ENCODE results near the gene UNC13A. TPM values are rescaled to one million over a fixed set of nuclear protein-coding genes. Genes with fewer than 3 reads are reported as not detected.

The UNC13A gene
- total and polyA plus RNA-seq, 2 of the 8 experiments (the other 6 are each of a cell fraction or from before 2014, with no cell fraction given): 13.1 to 47.6 TPM

GRCh38 chr19:17671906-17672305 is 16.2 kb downstream of the UNC13A start (continued):
- no peak for TF ChIP-seq CHD1 (IDR thresholded peaks at IDR 0.05; ENCODE audit: low read depth, low read length)
- TF ChIP-seq ASH2L (IDR thresholded peaks at IDR 0.05; ENCODE audit: low read length): no peak
- TF ChIP-seq SIN3A (conservative IDR thresholded peaks at IDR 0.05 in 1 of 2, IDR thresholded peaks at IDR 0.05 in 1 of 2; ENCODE audit: low read depth in 1 of 2, low read length in 2 of 2): 0 out of 4 replicates have a peak, but pooled peaks of 1 of the 2 experiments have one; percentile 8
- peak; percentile 90 for TF ChIP-seq USF2 (IDR thresholded peaks at IDR 0.05; ENCODE audit: low read length)
- no peak for TF ChIP-seq TAF1 (IDR thresholded peaks at IDR 0.05; ENCODE audit: low read depth, low read length)
- peak; percentile 78 for TF ChIP-seq SIX5 (IDR thresholded peaks at IDR 0.05; ENCODE audit: low read depth, low read length)
- no peak for TF ChIP-seq POLR2A (IDR thresholded peaks at IDR 0.05; ENCODE audit: control extremely low read depth in 1 of 2, low read depth in 2 of 2, low read length in 2 of 2)
- no peak for TF ChIP-seq EZH2 (IDR thresholded peaks at IDR 0.05; ENCODE audit: low read depth, low read length, severe bottlenecking)
- TF ChIP-seq SRF (IDR thresholded peaks at IDR 0.05; ENCODE audit: low read depth, low read length): no peak
- peak; percentile 79 for TF ChIP-seq CHD2 (IDR thresholded peaks at IDR 0.05; ENCODE audit: low read length)
- no peak for TF ChIP-seq BRCA1 (IDR thresholded peaks at IDR 0.05; ENCODE audit: low read depth, low read length)
- TF ChIP-seq HDAC6 (IDR thresholded peaks at IDR 0.05; ENCODE audit: low read depth, low read length): no peak
- TF ChIP-seq YY1 (IDR thresholded peaks at IDR 0.05; ENCODE audit: low read depth, low read length): peak; percentile 68; the same call in 1 of the 2 replicates
- no peak for TF ChIP-seq RBBP5 (IDR thresholded peaks at IDR 0.05; ENCODE audit: borderline replicate concordance, low read depth, low read length)
- no peak for TF ChIP-seq ZNF274 (IDR thresholded peaks at IDR 0.05; ENCODE audit: borderline replicate concordance, extremely low read depth, low read length)
- TF ChIP-seq RFX5 (IDR thresholded peaks at IDR 0.05; ENCODE audit: borderline replicate concordance, low read depth, low read length): no peak
- no peak for TF ChIP-seq CBX5 (IDR thresholded peaks at IDR 0.05; ENCODE audit: low read depth, low read length)
- peak; percentile 97 for TF ChIP-seq KDM1A (IDR thresholded peaks at IDR 0.05; ENCODE audit: borderline replicate concordance, low read length)
- TF ChIP-seq JUN (IDR thresholded peaks at IDR 0.05; ENCODE audit: low read depth, low read length): no peak
- no peak for TF ChIP-seq FOSL1 (IDR thresholded peaks at IDR 0.05; ENCODE audit: insufficient read depth, low read depth, low read length)
- TF ChIP-seq TCF12 (IDR thresholded peaks at IDR 0.05; ENCODE audit: low read depth, low read length): 0 out of 2 replicates have a peak, but pooled peaks have one; percentile 72
- TF ChIP-seq EP300 (IDR thresholded peaks at IDR 0.05; ENCODE audit: borderline replicate concordance in 1 of 2, low read depth in 2 of 2, low read length in 2 of 2): no peak
